CD4-positive, CD25-positive, alpha-beta regulatory T cell (primary cell): Measurements from ENCODE around the gene EXOC6B. TPM values are rescaled to one million over a fixed set of nuclear protein-coding genes. Genes with fewer than 3 reads are reported as not detected.

Experiments used
- ATAC-seq, 2 donors: fragments of 150-1000 bp; cut with Tn5 transposase; one replicate each; pipeline ENCODE4 v1.10.0; 2021; ENCODE audit warnings: low read depth in 2 of 2, moderate number of reproducible peaks in 2 of 2, moderate library complexity in 1 of 2
- DNase-seq, 3 donors: peaks; one replicate each; pipeline versions ENCODE4 v3.0.0 to v3.0.0-alpha.2; 2012 to 2022; ENCODE audit warnings: mixed read lengths in 1 of 3
- H3K27ac ChIP-seq: one replicate; pipeline ENCODE4 v1.7.0; 2013; ENCODE audit warnings: mild to moderate bottlenecking, low read length; ENCODE audit not compliant: insufficient read depth, poor library complexity, severe bottlenecking
- H3K27me3 ChIP-seq: one replicate; pipeline ENCODE4 v1.7.0; 2013; ENCODE audit warnings: low read length; ENCODE audit not compliant: control insufficient read depth, insufficient read depth
- H3K36me3 ChIP-seq: one replicate; pipeline ENCODE4 v1.7.0; 2013; ENCODE audit warnings: mild to moderate bottlenecking, low read length, moderate library complexity; ENCODE audit not compliant: control insufficient read depth, insufficient read depth
- H3K4me1 ChIP-seq: 2 replicates; pipeline ENCODE4 v1.7.0; 2013; ENCODE audit warnings: mild to moderate bottlenecking, low read length; ENCODE audit not compliant: insufficient read depth, control insufficient read depth, poor library complexity, severe bottlenecking
- H3K4me3 ChIP-seq: one replicate; pipeline ENCODE4 v1.7.0; 2013; ENCODE audit warnings: low read depth, mild to moderate bottlenecking, low read length, moderate library complexity
- H3K9me3 ChIP-seq, 2 experiments: 1 replicate in 1 of 2; 2 replicates in 1 of 2; pipeline ENCODE4 v1.7.0; 2013; ENCODE audit warnings: low read length in 2 of 2, mild to moderate bottlenecking in 1 of 2, moderate library complexity in 1 of 2; ENCODE audit not compliant: control insufficient read depth in 2 of 2
- H3K27ac Mint-ChIP-seq, 3 donors: one replicate each; pipeline ENCODE4 v1.8.0; 2020 to 2022; ENCODE audit warnings: mild to moderate bottlenecking in 3 of 3, mixed read lengths in 3 of 3, moderate library complexity in 2 of 3
- H3K27me3 Mint-ChIP-seq: one replicate; pipeline ENCODE4 v1.8.0; 2022; ENCODE audit warnings: mild to moderate bottlenecking, mixed read lengths
- H3K36me3 Mint-ChIP-seq: one replicate; pipeline ENCODE4 v1.8.0; 2020; ENCODE audit warnings: mixed read lengths
- H3K4me1 Mint-ChIP-seq, 4 donors: one replicate each; pipeline ENCODE4 v1.8.0; 2020 to 2022; ENCODE audit warnings: mixed read lengths in 4 of 4, mild to moderate bottlenecking in 1 of 4
- H3K4me3 Mint-ChIP-seq, 4 donors: one replicate each; pipeline ENCODE4 v1.8.0; 2020 to 2022; ENCODE audit warnings: mild to moderate bottlenecking in 4 of 4, mixed read lengths in 4 of 4, moderate library complexity in 3 of 4
- H3K9me3 Mint-ChIP-seq, 7 donors: one replicate each; pipeline ENCODE4 v1.8.0; 2020 to 2022; ENCODE audit warnings: mixed read lengths in 7 of 7, mild to moderate bottlenecking in 3 of 7, moderate library complexity in 2 of 7
- polyA plus RNA-seq, 4 donors: library from polyadenylated mRNA; unstranded; fragments of 300-500 nt; fragmentation: Illumina TruSeq; gene quantifications; one replicate each; pipeline ENCODE4 v1.2.3, GENCODE V29; 2021
- total RNA-seq: library from RNA; stranded (reverse); gene quantifications from one replicate; pipeline ENCODE4 v1.2.3, GENCODE V29; 2022

EXOC6B gene
- total and polyA plus RNA-seq, 5 donors from 2014 or later = 1.5 to 20.8 (median 2.1) TPM

- H3K36me3 ChIP-seq = no peaks in the 10 kb centered on the region
- no peak overlapping the region for H3K27ac ChIP-seq
- H3K27me3 Mint-ChIP-seq = no peaks in the 10 kb centered on the region
These were observed 536.5 kb downstream of the EXOC6B start for GRCh38 chr2:72289283-72289682.

GRCh38 chr2:72278046-72278445 is 547.8 kb downstream of the EXOC6B start:
- Mint-ChIP-seq H3K4me1 (peaks cover 0 to 5% (median under 1%) of the 10 kb centered on the region in 4 donors), H3K9me3 (peaks cover 0 to 4% (median 0%) of the 10 kb centered on the region in 7 donors), H3K36me3 (peaks cover 3% of the 10 kb centered on the region), H3K4me3 (no peak overlapping the region), H3K27me3 (no peaks in the 10 kb centered on the region), H3K27ac (no peak overlapping the region)
- Histone ChIP-seq H3K4me1 (no peaks in the 10 kb centered on the region), H3K9me3 (no peaks in the 10 kb centered on the region), H3K27me3 (no peaks in the 10 kb centered on the region), H3K4me3 (no peak overlapping the region), H3K36me3 (no peaks in the 10 kb centered on the region), H3K27ac (no peak overlapping the region)
- ATAC-seq = no peak
- DNase-seq = no peak

More at GRCh38 chr2:72289283-72289682, 536.5 kb downstream of the EXOC6B start:
- Mint-ChIP-seq H3K27ac (no peak overlapping the region), H3K36me3 (no peaks in the 10 kb centered on the region), H3K9me3 (peaks cover 0 to 6% (median 0%) of the 10 kb centered on the region in 7 donors), H3K4me3 (no peak overlapping the region), H3K4me1 (no peaks in the 10 kb centered on the region)
- no peak for DNase-seq
- Histone ChIP-seq H3K4me3 (no peak overlapping the region), H3K27me3 (no peaks in the 10 kb centered on the region), H3K9me3 (no peaks in the 10 kb centered on the region), H3K4me1 (no peaks in the 10 kb centered on the region)
- no peak for ATAC-seq

- no peaks in the 10 kb centered on the region for H3K27me3 Mint-ChIP-seq
- ATAC-seq (no peak), DNase-seq (no peak)
- Histone ChIP-seq H3K4me1 (no peaks in the 10 kb centered on the region), H3K36me3 (no peaks in the 10 kb centered on the region), H3K9me3 (no peaks in the 10 kb centered on the region), H3K27ac (no peak overlapping the region), H3K27me3 (no peaks in the 10 kb centered on the region), H3K4me3 (no peak overlapping the region)
- peaks cover 0 to 2% (median under 1%) of the 10 kb centered on the region in 4 donors for H3K4me1 Mint-ChIP-seq
- no peak overlapping the region for H3K4me3 Mint-ChIP-seq
- peaks cover 0 to 4% (median 0%) of the 10 kb centered on the region in 7 donors for H3K9me3 Mint-ChIP-seq
- no peak overlapping the region for H3K27ac Mint-ChIP-seq
- peaks cover 3% of the 10 kb centered on the region for H3K36me3 Mint-ChIP-seq
These were observed 549.0 kb downstream of the EXOC6B start for GRCh38 chr2:72276876-72277275.

DNA sequence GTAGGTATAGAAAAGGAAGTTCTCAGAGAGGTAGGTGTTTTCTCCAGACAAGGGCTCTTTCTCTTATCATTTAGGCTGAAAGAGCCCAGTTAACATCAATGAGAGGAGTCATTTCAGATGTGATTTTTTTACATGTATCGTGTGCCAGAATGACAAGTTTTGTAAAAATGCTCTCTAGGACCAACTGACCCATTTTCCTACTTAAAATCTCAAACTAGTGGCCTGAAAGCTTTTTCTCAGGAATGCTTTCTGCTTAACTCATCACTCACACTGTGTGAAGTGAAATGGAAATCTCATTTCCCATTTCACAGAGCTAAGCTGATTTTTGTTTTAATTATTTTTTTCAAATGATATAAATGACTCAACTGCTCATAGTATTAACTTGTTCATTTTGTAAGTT is 549.5 kb downstream of the EXOC6B start:
- ATAC-seq (no peak), DNase-seq (no peak)
- Histone ChIP-seq H3K9me3 (no peaks in the 10 kb centered on the region), H3K36me3 (no peaks in the 10 kb centered on the region), H3K27ac (no peak overlapping the region), H3K4me1 (no peaks in the 10 kb centered on the region), H3K27me3 (no peaks in the 10 kb centered on the region), H3K4me3 (no peak overlapping the region)
- Mint-ChIP-seq H3K36me3 (peaks cover 3% of the 10 kb centered on the region), H3K27ac (no peak overlapping the region), H3K4me1 (peaks cover 0 to 2% (median 0%) of the 10 kb centered on the region in 4 donors), H3K27me3 (no peaks in the 10 kb centered on the region), H3K9me3 (peaks cover 0 to 2% (median 0%) of the 10 kb centered on the region in 7 donors), H3K4me3 (no peak overlapping the region)

DNA sequence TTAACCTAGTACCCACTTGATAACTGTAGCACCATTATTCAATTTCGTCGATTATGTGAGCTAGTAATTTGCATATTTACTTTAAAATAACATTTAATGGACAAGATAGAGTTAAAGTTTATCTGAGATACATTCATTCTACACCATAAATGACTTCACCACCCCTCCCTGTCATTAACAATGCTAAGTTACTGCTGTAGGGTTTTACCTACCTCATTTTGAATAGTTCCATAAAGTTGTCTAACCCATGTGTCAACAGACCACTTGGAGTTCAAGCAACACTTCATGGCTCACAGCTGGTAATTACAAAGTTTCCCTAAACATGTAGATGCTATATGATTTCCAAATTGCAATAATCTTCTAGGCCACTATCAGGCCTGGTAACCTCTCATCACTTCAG is 550.7 kb downstream of the EXOC6B start:
- H3K4me3 ChIP-seq = no peak overlapping the region
- Mint-ChIP-seq H3K9me3 (peaks cover 0 to 3% (median 0%) of the 10 kb centered on the region in 7 donors), H3K27me3 (no peaks in the 10 kb centered on the region), H3K4me1 (no peaks in the 10 kb centered on the region), H3K27ac (no peak overlapping the region), H3K36me3 (peaks cover 3% of the 10 kb centered on the region), H3K4me3 (no peak overlapping the region)
- DNase-seq = no peak
- no peaks in the 10 kb centered on the region for H3K36me3 ChIP-seq
- no peaks in the 10 kb centered on the region for H3K4me1 ChIP-seq
- H3K9me3 ChIP-seq = no peaks in the 10 kb centered on the region
- H3K27me3 ChIP-seq = no peaks in the 10 kb centered on the region
- H3K27ac ChIP-seq = no peak overlapping the region
- no peak for ATAC-seq

- Histone ChIP-seq H3K36me3 (no peaks in the 10 kb centered on the region), H3K4me3 (no peak overlapping the region), H3K27ac (no peak overlapping the region), H3K9me3 (no peaks in the 10 kb centered on the region), H3K27me3 (no peaks in the 10 kb centered on the region), H3K4me1 (no peaks in the 10 kb centered on the region)
- DNase-seq (no peak), ATAC-seq (no peak)
- Mint-ChIP-seq H3K36me3 (peaks cover 3% of the 10 kb centered on the region), H3K4me3 (no peak overlapping the region), H3K4me1 (no peaks in the 10 kb centered on the region), H3K27ac (no peak overlapping the region), H3K27me3 (no peaks in the 10 kb centered on the region), H3K9me3 (peaks cover 0 to 1% (median 0%) of the 10 kb centered on the region in 7 donors)
These were observed 551.4 kb downstream of the EXOC6B start for GRCh38 chr2:72274380-72274797.

GRCh38 chr2:72273384-72273783 is 552.4 kb downstream of the EXOC6B start:
- H3K4me3 Mint-ChIP-seq = no peak overlapping the region
- Histone ChIP-seq H3K4me1 (no peaks in the 10 kb centered on the region), H3K27me3 (no peaks in the 10 kb centered on the region), H3K27ac (no peak overlapping the region), H3K4me3 (no peak overlapping the region), H3K36me3 (no peaks in the 10 kb centered on the region), H3K9me3 (no peaks in the 10 kb centered on the region)
- H3K9me3 Mint-ChIP-seq = peaks cover 0 to 1% (median 0%) of the 10 kb centered on the region in 7 donors
- H3K27ac Mint-ChIP-seq = no peak overlapping the region
- DNase-seq = no peak
- no peak for ATAC-seq
- H3K36me3 Mint-ChIP-seq = peaks cover 3% of the 10 kb centered on the region
- H3K27me3 Mint-ChIP-seq = no peaks in the 10 kb centered on the region
- no peaks in the 10 kb centered on the region for H3K4me1 Mint-ChIP-seq

DNA sequence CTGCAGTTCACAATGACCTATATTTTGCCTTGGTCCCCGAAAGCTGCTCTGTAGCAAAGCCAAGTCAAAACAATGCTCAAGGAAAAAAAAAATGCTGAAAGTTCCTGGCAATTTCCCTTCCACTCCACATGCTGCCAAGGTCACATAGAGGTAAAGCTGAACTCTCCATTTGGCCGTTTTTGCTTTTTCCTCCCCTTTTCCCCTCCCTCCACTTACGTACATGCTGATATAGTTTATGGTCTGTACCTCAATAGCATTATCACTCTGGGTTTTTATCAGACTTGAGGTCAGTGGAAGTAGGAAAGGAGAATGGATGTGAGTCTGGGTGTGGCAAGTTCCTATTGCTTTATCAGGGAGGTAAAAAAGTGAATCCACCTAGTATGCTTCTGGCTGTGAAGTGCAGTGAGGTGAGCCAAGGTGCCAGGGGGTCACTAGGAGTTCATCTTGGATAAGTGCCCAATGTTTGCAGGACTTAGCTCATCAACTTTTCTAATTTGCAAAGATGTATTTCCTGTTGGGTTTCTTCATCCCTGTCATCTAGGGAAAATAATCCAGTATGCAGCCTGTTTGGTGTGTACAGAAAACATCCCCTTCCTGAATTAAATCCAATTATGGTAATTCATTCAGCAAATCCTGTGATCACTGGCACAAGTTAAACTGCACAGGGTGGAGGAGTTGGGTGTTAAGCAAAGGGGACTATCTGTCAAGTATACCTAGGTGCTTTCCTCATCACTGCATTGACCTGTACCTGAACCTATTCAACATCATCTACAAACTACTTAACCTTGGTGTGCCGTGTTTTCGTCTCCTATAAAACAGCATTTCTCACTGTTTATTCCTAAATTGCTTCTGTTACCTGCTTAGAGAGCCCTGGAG is 553.8 kb downstream of the EXOC6B start:
- Mint-ChIP-seq H3K9me3 (peaks cover 0 to 3% (median 0%) of the 10 kb centered on the region in 7 donors), H3K4me1 (no peaks in the 10 kb centered on the region), H3K4me3 (no peak overlapping the region), H3K27ac (no peak overlapping the region), H3K36me3 (peaks cover 4% of the 10 kb centered on the region), H3K27me3 (no peaks in the 10 kb centered on the region)
- no peaks in the 10 kb centered on the region for H3K4me1 ChIP-seq
- no peaks in the 10 kb centered on the region for H3K27me3 ChIP-seq
- ATAC-seq = no peak
- no peak for DNase-seq
- H3K4me3 ChIP-seq = no peak overlapping the region
- no peaks in the 10 kb centered on the region for H3K36me3 ChIP-seq
- H3K9me3 ChIP-seq = no peaks in the 10 kb centered on the region
- no peak overlapping the region for H3K27ac ChIP-seq
